Renal cortical epithelial cell (primary cell): ENCODE results near the gene FFAR3. TPM values are rescaled to one million over a fixed set of nuclear protein-coding genes. Genes with fewer than 3 reads are reported as not detected.
"Not testable (repeated sequence)": the region's sequence is repeated elsewhere in the genome, so short reads cannot be mapped to it uniquely, and the experiment has no call there.

Source experiments
- DNase-seq: peaks from one replicate; pipeline ENCODE4 v3.0.0-alpha.2; 2011; ENCODE audit warnings: low read depth
- total RNA-seq: library from RNA; depleted of rRNA; stranded (reverse); fragments of >200 nt; gene quantifications from 2 replicates; pipeline ENCODE4 v1.2.3, GENCODE V29; 2014

The FFAR3 gene
- total RNA-seq, 1 donor from 2014 or later, result not detected

DNA sequence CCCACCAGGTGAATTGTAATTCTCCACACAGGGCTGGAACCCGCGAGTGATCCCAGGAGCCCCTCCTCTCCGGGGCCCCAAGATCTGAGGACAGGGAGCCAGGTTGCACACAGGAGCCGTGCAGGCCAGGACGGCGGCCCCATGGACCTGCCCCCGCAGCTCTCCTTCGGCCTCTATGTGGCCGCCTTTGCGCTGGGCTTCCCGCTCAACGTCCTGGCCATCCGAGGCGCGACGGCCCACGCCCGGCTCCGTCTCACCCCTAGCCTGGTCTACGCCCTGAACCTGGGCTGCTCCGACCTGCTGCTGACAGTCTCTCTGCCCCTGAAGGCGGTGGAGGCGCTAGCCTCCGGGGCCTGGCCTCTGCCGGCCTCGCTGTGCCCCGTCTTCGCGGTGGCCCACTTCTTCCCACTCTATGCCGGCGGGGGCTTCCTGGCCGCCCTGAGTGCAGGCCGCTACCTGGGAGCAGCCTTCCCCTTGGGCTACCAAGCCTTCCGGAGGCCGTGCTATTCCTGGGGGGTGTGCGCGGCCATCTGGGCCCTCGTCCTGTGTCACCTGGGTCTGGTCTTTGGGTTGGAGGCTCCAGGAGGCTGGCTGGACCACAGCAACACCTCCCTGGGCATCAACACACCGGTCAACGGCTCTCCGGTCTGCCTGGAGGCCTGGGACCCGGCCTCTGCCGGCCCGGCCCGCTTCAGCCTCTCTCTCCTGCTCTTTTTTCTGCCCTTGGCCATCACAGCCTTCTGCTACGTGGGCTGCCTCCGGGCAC is 6.7 kb upstream of the FFAR3 start:
- no peak for DNase-seq

DNA sequence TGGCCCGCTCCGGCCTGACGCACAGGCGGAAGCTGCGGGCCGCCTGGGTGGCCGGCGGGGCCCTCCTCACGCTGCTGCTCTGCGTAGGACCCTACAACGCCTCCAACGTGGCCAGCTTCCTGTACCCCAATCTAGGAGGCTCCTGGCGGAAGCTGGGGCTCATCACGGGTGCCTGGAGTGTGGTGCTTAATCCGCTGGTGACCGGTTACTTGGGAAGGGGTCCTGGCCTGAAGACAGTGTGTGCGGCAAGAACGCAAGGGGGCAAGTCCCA is 6.1 kb upstream of the FFAR3 start:
- no peak for DNase-seq

DNA sequence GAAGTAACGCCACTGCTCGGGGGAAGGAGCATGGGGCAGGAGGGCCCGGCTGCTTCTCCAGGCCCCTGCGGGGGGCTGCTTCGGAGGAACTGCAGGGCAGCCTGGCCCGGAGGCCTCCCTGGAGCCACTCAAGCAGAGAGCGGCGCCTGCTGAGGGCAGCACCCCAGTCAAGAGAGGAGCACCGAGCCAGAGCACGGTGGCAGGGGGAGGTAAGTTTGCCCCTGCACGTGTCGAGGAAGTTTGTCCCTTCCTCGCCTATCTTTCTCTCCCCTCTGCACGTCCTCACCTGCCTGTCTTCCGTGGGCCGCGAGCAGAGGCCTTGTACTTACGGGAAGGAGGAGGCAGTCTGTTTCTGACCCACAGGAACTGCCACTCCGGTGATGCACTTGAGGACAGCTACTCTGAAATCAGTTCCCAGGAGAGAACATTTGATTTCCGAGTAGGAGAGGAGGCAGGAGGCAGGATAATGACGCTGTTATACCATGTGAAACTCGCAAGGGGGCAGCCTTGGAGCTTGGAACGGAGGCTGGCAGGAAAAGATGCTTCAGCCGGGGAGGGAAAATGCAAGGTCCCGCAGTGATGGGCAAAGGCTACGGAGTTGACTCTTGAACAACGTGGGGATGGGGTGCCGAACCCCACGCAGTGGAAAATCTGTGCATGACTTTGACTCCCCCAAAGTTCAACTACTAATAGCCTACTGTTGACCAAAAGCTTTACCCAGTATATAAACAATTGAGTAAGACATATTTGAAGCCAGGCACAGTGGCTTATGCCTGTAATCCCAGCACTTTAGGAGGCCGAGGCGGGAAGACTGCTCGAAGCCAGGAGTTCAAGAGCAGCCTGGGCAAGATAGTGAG is 5.6 kb upstream of the FFAR3 start:
- peak; percentile 50 for DNase-seq

DNA sequence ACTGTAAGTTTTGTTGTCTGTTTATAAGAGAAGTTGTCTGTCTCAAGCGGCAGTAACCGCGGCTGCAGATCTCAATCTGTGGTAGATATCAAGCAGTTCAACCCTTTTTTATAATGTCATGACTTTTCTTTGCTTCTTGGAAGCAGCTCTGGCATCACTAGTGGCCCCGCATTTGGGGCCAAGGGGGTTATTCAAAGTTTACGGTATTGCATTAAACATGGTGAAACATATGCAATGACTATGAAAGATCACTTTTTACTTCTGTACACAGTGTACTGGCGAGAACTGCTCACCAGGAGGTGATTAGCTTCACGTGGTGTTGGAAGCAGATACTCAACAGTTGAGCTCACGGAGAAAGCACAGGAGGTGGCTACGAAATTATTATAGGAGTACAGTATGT is 4.6 kb upstream of the FFAR3 start:
- DNase-seq, result no peak

GRCh38 chr19:35354898-35355297 is 3.4 kb upstream of the FFAR3 start:
- DNase-seq, result no peak

- DNase-seq, result no peak
These were observed 2.3 kb upstream of the FFAR3 start for GRCh38 chr19:35355791-35356460.

DNA sequence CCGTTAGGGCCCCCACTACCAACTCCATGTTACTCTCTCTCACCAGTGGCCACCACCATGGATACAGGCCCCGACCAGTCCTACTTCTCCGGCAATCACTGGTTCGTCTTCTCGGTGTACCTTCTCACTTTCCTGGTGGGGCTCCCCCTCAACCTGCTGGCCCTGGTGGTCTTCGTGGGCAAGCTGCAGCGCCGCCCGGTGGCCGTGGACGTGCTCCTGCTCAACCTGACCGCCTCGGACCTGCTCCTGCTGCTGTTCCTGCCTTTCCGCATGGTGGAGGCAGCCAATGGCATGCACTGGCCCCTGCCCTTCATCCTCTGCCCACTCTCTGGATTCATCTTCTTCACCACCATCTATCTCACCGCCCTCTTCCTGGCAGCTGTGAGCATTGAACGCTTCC is 574 bp downstream of the FFAR3 start:
- DNase-seq, result not testable (repeated sequence)

GRCh38 chr19:35359395-35359794 is 1.1 kb downstream of the FFAR3 start:
- not testable (repeated sequence) for DNase-seq

DNA sequence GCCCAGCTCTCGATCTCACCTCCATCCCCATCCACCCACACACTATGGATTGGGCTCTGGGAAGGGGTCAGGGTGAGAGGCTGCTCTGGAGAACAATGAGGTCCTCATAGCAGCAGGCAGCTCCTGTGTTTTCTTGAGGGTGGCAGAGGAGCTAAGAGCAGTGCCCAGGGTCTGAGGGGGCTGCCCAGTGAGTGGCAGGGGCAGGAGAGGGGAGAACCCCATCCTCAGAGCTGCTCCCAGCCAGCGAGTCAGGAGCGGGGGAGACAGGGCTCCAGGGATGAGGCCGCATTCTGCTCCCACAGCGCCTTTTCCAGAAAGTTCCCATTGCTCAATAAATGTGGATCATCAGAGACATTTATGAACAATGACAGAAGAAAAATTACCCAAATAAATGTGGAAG is 1.8 kb downstream of the FFAR3 start:
- DNase-seq, result not testable (repeated sequence)

GRCh38 chr19:35360880-35361420 is 2.7 kb downstream of the FFAR3 start:
- DNase-seq, result no peak

GRCh38 chr19:35362261-35363000 is 4.2 kb downstream of the FFAR3 start:
- DNase-seq, result no peak

- DNase-seq, result no peak
These were observed 4.8 kb downstream of the FFAR3 start for GRCh38 chr19:35363001-35363590.

DNA sequence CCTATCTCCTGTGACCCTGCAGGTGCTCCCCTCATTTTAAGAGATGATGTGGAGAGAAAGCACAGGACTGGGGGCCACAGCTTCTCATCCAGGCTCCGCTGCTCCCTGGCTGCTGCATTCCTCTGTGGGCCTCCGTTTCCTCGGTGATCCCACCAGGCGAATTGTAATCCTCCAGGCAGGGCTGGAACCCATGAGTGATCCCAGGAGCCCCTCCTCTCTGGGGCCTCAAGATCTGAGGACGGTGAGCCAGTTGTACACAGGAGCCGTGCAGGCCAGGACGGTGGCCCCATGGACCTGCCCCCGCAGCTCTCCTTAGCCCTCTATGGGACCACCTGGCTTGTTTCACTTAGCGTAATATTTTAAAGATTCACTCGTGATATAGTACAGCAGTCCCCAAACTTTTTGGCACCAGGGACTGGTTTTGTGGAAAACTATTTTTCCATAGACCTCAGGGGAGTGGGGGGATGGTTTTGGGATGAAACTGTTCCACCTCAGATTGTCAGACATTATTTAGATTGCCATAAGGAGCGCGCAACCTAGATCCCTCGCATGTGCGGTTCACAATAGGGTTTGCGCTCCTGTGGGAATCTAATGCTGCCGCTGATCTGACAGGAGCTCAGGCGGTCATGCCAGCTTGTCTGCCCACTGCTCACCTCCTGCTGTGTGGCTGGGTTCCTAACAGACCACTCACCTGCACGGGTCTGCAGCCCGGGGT is 5.6 kb downstream of the FFAR3 start:
- DNase-seq, result no peak

DNA sequence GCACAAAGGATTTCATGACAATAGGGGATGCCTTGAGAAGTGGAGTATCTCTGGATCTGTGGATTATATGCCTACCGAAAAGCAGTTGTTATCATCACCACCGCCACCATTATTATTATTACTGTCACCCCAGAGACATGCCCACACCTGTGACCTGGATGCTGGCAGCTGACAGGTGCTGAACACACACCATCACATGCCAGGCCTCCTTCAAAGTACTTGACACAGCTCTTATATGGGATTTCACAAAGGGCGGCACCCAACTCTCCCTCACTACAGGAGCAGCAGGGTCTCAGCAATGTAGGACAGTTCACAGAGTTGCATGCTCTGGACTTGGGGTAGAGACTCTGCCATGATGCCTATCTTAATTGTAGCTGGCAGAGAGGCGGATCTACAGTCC is 7.0 kb downstream of the FFAR3 start:
- DNase-seq, result no peak

DNA sequence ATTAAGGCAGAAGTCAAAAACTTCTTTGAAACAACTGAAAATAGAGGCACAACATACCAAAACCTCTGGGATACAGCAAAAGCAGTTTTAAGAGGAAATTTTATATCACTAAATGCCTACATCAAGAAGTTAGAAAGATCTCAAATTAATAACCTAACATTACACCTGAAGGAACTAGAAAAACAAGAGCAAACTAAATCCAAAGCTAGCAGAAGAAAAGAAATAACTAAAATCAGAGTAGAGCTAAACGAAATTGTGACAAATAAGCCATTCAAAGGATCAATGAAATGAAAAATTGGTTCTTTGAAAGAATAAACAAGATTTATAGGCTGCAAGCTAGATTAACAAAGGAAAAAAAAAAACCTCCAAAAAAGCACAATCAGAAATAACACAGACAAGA is 10.1 kb downstream of the FFAR3 start:
- DNase-seq, result no peak

DNA sequence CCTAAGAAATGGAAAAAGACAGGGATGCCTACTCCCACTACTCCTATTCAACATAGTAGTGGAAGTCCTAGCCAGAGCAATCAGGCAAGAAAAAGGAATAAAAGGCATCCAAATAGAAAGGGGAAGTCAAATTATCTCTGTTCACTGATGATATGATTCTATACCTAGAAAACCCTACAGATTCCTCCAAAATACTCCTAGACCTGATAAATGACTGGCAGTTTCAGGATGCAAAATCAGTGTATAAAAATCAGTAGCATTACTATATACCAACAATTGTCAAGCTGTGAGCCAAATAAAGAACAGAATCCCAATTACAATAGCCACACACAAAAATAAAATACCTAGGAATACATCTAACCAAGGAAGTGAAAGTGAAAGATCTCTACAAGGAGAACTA is 11.3 kb downstream of the FFAR3 start:
- DNase-seq, result no peak

GRCh38 chr19:35370722-35371121 is 12.5 kb downstream of the FFAR3 start, which contains the start of gene GPR42:
GPR42 (plus strand) TSS chr19:35371068; CDS start chr19:35371360, 292 bp downstream.
- DNase-seq, result no peak

GRCh38 chr19:35373492-35373891 is 15.2 kb downstream of the FFAR3 start:
- no peak for DNase-seq

GRCh38 chr19:35374031-35374430 is 15.8 kb downstream of the FFAR3 start:
- DNase-seq, result not testable (repeated sequence)

GRCh38 chr19:35375505-35376307 is 17.4 kb downstream of the FFAR3 start:
- DNase-seq, result no peak
